IPS-20b (cell line): ENCODE results near the gene RPS17.
A peak's percentile ranks its signal among the peaks of the same experiment; 100 is the strongest.
"Not testable (repeated sequence)": the region's sequence is repeated elsewhere in the genome, so short reads cannot be mapped to it uniquely, and the experiment has no call there.

Experiments
- H3K27ac ChIP-seq: one replicate; pipeline ENCODE4 v1.5.1; 2013; ENCODE audit warnings: low read length
- H3K27me3 ChIP-seq: 2 replicates; pipeline ENCODE4 v1.6.1; 2013; ENCODE audit warnings: mild to moderate bottlenecking, low read length, inconsistent platforms; ENCODE audit not compliant: insufficient read depth
- H3K36me3 ChIP-seq: 2 replicates; pipeline ENCODE4 v1.6.1; 2013; ENCODE audit warnings: low read depth, mild to moderate bottlenecking, inconsistent platforms, low read length, moderate library complexity; ENCODE audit not compliant: insufficient read depth
- H3K4me1 ChIP-seq: 2 replicates; pipeline ENCODE4 v1.6.1; 2013; ENCODE audit warnings: mild to moderate bottlenecking, control low read depth, inconsistent platforms, low read length, moderate library complexity; ENCODE audit not compliant: insufficient read depth
- H3K4me3 ChIP-seq: 2 replicates; pipeline ENCODE4 v1.5.1; 2013; ENCODE audit warnings: mild to moderate bottlenecking, low read length, inconsistent platforms
- H3K9ac ChIP-seq: 2 replicates; pipeline ENCODE4 v1.6.1; 2013; ENCODE audit warnings: low read depth, mild to moderate bottlenecking, inconsistent platforms, low read length, moderate library complexity
- H3K9me3 ChIP-seq: 2 replicates; pipeline ENCODE4 v1.6.1; 2013; ENCODE audit warnings: mild to moderate bottlenecking, low read depth, low read length, inconsistent platforms; ENCODE audit not compliant: insufficient read depth

RPS17 gene

DNA sequence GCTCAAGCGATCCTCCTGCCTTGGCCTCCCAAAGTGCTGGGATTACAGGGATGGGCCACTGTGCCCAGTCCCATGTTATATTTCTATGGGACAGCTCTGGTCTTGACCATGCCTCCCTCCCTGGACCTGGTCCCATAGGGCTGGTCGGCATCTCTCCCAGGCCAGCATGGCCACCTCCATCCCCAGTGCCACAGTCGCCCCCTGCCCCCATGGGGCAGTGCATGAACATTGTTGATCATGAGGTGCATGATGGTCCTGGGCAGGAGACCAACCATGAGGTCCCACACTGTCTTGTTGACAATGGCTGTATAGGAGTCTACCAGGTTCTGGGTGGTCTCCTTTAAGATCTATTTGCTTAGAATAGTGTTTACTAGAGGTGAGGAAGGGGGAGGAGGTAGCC, 6.5 kb downstream of the RPS17 start:
- H3K36me3 ChIP-seq = peaks cover 63% of the 10 kb centered on the region
- H3K9me3 ChIP-seq = no peaks in the 10 kb centered on the region
- no peak overlapping the region for H3K27ac ChIP-seq
- H3K9ac ChIP-seq = no peak overlapping the region
- H3K27me3 ChIP-seq = no peaks in the 10 kb centered on the region
- H3K4me3 ChIP-seq = no peak overlapping the region
- H3K4me1 ChIP-seq = peaks cover 8% of the 10 kb centered on the region

DNA sequence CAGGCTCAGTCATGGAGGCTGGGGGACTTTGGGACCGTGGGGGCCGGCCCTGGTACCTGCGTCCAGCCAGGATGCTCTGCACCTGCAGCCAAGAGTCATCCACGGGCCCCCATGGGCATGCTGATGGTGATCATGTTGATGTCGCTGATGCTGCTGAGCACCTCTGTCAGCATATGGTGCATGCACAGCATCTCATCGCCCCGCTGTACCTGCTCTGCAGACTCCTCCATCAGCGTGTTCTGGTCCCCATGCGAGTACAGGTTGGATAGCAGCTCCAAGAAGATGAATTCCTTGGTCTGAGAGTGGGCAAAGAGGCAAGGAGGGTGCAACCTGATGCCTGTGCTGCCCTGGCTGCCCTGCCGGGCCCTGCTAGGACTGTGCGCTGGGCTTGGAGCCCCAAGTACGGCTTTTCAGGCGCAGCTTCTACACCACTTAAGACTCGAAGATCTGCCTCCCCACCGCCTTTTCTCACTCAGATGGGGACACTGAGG, 7.2 kb downstream of the RPS17 start:
- Histone ChIP-seq H3K36me3 (peaks cover 55% of the 10 kb centered on the region), H3K4me3 (no peak overlapping the region), H3K27ac (no peak overlapping the region), H3K9ac (no peak overlapping the region), H3K4me1 (peaks cover under 1% of the 10 kb centered on the region; the same call in 1 of the 2 replicates), H3K9me3 (no peaks in the 10 kb centered on the region), H3K27me3 (no peaks in the 10 kb centered on the region)

DNA sequence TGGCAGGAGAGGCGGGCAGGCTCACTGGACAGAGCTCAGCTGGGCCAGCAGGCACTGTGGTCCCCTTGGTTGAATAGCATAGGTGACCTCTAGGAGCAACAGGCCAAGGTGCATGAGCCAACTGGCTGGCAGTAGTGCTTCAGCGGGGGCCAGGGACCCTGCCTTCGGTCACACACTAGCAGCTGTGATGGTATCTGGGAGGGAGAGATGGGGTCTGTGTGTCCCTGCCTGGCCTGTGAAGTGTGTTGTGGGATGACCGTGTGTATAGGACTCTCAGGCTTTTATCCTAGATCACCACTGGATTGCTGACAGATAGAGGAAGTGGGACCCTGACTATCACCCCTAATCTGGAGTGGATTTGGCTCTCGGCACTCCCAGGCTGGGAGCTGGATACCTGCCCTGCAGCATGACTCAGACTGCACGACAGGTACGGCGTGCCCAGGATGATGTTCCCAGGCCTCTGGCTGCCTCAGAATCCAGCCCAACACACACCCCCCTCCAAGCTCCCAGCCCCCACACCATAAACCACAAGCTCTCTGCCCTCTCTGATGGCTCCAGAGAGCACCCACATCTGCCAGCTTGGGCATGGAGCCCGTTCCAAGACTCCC, 7.8 kb downstream of the RPS17 start:
- Histone ChIP-seq H3K27me3 (no peaks in the 10 kb centered on the region), H3K4me1 (no peaks in the 10 kb centered on the region; the same call in 1 of the 2 replicates), H3K9ac (no peak overlapping the region), H3K4me3 (no peak overlapping the region), H3K36me3 (peaks cover 50% of the 10 kb centered on the region), H3K9me3 (no peaks in the 10 kb centered on the region), H3K27ac (no peak overlapping the region)

DNA sequence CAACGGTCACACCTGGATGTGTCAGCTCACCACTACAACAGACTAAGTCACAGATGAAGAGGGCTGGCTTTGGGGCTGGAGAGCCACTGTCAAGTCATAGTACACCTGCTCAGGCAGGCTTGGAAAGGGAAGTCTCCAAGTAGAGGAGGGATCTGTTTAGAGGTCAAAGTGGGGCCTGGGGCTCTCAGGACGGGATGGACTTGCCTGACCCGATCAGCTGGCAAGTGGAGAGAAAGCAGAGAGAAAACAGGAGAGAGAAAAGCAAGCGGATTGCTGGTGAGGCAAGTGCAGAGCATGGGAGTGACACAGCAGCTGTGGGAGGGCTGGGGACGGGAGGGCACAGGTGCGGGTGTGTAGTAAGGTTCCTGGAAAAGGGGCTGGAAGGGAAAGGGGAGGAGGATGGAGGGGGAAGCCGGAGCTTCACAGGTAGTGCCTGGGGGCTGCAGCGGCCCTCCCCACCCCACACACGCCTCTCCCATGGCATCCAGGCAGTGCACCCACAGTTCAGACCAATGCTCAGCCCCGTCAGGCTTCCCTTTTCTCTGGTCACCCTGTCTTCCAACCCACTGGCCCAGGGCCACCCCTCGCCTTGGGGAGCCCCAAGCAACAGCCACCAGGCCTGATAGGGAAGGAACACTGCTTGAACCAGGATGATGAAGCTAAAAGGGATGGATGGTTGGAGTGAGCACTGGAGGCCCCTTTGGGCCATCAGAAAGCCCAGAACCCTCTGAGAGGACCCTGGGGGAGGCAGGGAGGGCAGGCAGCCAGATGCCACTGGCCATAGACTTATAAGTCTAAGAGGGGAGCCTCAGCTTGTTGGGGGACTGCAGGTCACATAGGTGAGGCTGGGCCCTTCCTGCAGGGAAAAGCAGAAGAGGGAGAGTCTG, 8.5 kb downstream of the RPS17 start:
- no peaks in the 10 kb centered on the region for H3K27me3 ChIP-seq
- no peak overlapping the region for H3K27ac ChIP-seq
- H3K4me3 ChIP-seq = no peak overlapping the region
- peaks cover 42% of the 10 kb centered on the region for H3K36me3 ChIP-seq
- H3K9me3 ChIP-seq = no peaks in the 10 kb centered on the region
- no peak overlapping the region for H3K9ac ChIP-seq
- H3K4me1 ChIP-seq = no peaks in the 10 kb centered on the region

DNA sequence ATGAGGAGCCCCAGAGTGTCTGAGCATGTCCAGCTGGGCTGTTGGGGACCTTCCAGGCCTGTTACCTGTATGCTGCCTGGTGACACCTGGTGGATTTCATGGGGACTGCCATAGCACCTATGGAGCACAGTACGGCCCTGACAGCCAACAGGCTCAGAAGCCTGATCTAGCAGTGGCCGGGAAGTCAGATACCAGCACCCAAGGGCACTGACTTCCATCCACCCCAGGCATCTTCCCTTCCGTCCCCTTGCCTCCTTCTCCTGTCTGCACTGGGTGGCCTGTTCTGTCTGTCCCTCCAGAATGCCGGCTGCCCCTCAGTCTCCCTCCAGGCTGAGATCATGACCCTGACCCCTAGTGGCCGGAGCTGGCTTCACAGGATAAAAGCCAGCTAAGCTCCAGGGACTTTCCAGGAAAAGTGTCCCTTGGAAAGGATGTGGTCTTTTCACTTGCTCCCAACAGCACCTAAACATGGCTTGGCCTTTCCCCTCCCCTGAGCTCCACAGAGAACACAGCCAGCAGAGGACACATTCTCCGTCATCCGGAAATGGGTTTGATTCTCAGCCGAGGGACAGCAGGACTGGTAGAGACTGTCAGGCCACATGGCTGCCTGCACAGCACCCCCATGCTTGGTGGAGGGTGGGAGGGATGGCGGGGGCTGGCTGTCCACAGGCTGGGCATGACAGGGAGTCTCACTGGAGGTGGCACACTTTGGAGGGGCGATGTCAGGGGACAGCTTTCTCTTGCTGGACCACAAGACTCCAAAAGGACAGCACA, 9.5 kb downstream of the RPS17 start:
- Histone ChIP-seq H3K4me3 (peak overlapping the region; percentile 61), H3K4me1 (no peaks in the 10 kb centered on the region), H3K9ac (no peak overlapping the region; the same call in 1 of the 2 replicates), H3K9me3 (no peaks in the 10 kb centered on the region), H3K36me3 (peaks cover 33% of the 10 kb centered on the region), H3K27me3 (no peaks in the 10 kb centered on the region), H3K27ac (no peak overlapping the region)

DNA sequence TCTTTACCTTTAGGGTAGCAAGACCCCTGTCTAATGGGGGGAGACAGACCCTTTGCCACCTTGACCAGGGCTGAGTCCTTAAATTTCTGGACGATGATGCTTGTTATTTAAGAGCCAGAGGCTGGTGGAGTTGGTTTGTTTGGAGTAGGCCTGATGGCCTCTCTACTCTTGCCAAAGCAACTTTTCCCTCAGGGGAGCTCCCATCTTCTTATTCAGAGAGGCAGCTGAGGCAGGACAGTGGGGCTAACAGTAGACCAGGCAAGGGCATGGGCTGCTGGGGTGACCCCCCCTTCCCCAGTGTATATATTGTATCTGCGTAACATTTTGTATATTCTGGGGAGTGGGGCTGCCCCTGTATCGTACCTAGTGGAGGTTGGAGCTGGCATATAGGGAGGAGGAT, 10.3 kb downstream of the RPS17 start:
- H3K9ac ChIP-seq = no peak overlapping the region
- H3K27me3 ChIP-seq = no peaks in the 10 kb centered on the region
- no peak overlapping the region for H3K27ac ChIP-seq
- no peaks in the 10 kb centered on the region for H3K4me1 ChIP-seq
- peaks cover 25% of the 10 kb centered on the region for H3K36me3 ChIP-seq
- no peak overlapping the region for H3K4me3 ChIP-seq
- no peaks in the 10 kb centered on the region for H3K9me3 ChIP-seq

DNA sequence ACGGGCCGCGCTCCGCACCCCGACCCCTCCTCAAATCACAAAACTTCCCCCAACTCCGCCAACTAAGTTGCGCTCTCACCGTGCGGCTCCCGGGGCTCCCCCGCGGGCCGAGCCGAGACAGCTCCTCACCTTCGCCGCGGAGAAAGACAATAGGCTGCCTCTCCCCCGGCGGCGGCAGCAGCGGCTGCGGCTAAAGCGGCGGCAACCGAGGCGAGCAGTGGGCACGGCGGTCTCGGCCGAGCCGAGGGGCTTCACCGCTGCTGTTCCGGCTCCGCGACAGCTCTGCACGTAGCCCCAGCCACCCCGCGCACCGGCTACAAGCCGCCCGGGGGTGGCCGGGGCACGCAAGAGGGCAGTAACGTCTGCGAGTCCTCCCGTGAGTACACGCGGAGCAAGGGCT, 26.7 kb downstream of the RPS17 start:
- H3K27ac ChIP-seq, H3K9ac ChIP-seq, H3K36me3 ChIP-seq, H3K4me1 ChIP-seq, H3K27me3 ChIP-seq, H3K9me3 ChIP-seq, H3K4me3 ChIP-seq: not testable (repeated sequence)

DNA sequence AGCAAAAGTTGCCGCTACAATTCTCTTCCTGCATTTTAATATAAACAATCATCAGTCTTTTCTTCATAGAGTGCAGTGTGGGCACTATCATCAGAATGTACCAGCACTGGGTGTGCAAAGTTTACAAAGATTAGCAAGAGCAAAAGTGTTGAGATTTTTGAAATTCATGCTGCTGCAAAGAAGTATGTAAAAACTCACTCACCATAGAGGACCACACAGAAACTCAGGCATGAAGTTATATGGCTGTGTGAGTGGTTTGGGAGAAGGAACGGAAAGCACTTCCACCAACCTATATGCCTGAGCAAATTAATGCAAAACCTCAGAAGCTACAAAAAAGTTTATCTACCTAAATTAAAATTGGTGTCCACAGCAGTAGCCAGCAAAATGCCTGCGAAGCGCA, 32.6 kb downstream of the RPS17 start:
- H3K9ac ChIP-seq, H3K4me3 ChIP-seq, H3K27me3 ChIP-seq, H3K4me1 ChIP-seq, H3K9me3 ChIP-seq, H3K27ac ChIP-seq, H3K36me3 ChIP-seq: not testable (repeated sequence)

DNA sequence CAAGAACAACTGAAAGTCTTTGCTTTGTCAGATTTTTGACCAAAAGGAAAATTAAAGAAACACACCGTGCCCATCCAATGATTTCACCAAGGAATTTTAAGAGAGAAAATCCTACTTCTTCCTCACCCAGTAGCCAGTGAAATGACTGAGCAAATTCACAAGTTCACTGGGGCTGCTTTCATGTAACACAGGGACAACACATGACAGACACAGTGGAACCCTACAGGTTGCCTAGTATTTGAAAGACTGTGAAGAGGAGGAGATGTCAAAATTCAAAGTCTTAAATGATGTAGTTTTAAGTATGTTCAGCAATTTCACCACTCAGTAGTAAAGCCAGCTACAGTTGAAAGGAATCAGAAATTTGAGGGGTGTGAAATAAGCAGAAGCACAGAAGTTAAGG, 33.2 kb downstream of the RPS17 start:
- not testable (repeated sequence) for H3K27ac ChIP-seq, H3K27me3 ChIP-seq, H3K36me3 ChIP-seq, H3K9ac ChIP-seq, H3K4me3 ChIP-seq, H3K4me1 ChIP-seq, H3K9me3 ChIP-seq

DNA sequence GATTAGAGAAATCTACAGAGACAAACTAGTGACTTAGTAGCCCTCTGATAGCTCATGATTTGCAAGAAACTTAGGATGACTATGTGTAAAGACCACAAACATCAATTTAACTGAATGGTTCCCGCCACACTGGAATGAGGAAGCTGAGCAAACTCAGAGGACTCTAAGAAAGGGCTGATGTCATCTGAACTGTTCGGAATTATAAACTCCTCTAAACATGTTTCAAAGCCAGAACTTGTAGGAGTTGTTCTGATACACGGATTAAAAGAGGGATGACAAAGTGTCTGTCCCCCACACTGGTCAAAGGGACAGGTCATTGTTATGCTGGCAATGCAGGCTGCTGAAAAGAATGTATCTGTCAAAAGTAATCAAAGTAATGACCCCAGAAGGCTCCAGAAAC, 34.4 kb downstream of the RPS17 start:
- not testable (repeated sequence) for H3K27ac ChIP-seq, H3K36me3 ChIP-seq, H3K4me1 ChIP-seq, H3K9ac ChIP-seq, H3K27me3 ChIP-seq, H3K9me3 ChIP-seq, H3K4me3 ChIP-seq

DNA sequence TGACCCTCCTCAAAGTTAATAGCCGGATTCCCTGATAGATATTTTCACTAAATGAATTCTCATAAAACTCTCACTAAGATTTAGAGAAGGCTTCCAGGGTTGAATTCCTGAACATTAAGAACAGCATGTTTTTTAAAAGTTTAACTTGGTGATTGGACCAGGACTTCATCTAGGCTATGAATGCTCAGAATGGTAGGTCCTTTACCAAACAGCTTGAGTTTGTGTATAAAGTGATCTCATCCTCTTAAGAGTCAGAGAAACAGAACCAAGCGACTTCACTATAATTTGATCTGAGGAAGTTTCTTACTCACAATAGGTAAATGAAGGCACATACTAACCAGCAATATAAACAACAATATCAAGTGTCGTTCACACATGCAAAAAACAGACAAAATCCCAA, 36.2 kb downstream of the RPS17 start:
- H3K4me1 ChIP-seq, H3K27me3 ChIP-seq, H3K9ac ChIP-seq, H3K36me3 ChIP-seq, H3K4me3 ChIP-seq, H3K27ac ChIP-seq, H3K9me3 ChIP-seq: not testable (repeated sequence)
